ENCODE results near the gene TCF7L1. TPM values are rescaled to one million over a fixed set of nuclear protein-coding genes. Genes with fewer than 3 reads are reported as not detected.

The TCF7L1 gene
- total RNA-seq, 4 donors from 2014 or later = 0.29 to 4.0 (median 1.3) TPM

GRCh38 chr2:85157345-85157744 is 24.2 kb downstream of the TCF7L1 start:
- H3K27me3 ChIP-seq = no peaks in the 10 kb centered on the region
- no peak for DNase-seq
- H3K4me1 ChIP-seq = peaks cover 0 to 74% (median 12%) of the 10 kb centered on the region in 3 donors
- H3K27ac ChIP-seq = no peak overlapping the region
- intact Hi-C loops (cut with DNase I) = no loop called here
- TF ChIP-seq, protein P1, sequence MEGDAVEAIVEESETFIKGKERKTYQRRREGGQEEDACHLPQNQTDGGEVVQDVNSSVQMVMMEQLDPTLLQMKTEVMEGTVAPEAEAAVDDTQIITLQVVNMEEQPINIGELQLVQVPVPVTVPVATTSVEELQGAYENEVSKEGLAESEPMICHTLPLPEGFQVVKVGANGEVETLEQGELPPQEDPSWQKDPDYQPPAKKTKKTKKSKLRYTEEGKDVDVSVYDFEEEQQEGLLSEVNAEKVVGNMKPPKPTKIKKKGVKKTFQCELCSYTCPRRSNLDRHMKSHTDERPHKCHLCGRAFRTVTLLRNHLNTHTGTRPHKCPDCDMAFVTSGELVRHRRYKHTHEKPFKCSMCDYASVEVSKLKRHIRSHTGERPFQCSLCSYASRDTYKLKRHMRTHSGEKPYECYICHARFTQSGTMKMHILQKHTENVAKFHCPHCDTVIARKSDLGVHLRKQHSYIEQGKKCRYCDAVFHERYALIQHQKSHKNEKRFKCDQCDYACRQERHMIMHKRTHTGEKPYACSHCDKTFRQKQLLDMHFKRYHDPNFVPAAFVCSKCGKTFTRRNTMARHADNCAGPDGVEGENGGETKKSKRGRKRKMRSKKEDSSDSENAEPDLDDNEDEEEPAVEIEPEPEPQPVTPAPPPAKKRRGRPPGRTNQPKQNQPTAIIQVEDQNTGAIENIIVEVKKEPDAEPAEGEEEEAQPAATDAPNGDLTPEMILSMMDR (IDR thresholded peaks at IDR 0.05) = no peak
- TF ChIP-seq POLR2A (IDR thresholded peaks at IDR 0.05) = no peak
- H3K9me3 ChIP-seq = no peaks in the 10 kb centered on the region
- H3K36me3 ChIP-seq = no peaks in the 10 kb centered on the region
- no peak overlapping the region for H3K4me3 ChIP-seq
- 86 to 100% methylated on average over 1 of the region's 1 CpG for WGBS, 2 donors

DNA sequence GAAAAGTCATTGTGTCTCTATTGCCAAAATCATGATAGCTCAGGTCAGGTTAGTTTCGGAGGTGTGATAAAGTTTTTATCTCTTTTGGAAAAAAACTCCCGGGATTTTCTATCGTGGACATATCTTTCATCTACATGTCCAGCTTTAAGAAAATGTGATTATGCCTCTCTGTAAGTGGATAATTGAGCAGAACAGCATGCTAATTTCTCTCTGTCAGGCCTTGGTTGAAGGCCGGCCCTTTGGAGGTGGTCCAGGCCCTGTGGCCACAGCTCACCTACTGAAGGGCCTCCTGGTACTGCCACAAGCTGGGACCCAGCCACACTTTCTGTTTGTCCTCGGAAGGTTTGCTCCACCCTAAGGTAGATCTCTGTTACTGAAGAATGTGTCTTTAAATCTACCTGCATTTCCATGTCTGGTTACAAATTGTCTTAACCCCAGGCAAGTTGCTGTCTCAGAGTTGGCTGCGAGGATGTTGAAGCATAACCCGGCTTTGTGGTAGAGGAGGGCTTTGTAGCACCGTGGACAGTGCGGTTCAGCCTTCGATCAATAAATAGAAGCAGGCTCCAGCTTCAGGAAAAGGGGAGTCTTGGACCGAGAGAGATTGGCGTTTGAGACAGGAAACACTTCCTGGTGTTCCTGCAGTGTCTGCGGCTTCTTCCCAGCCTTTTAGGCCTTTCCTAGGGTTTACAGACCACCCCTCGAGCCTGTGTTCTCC is 25.5 kb downstream of the TCF7L1 start:
- no peaks in the 10 kb centered on the region for H3K36me3 ChIP-seq
- TF ChIP-seq, protein P1 (IDR thresholded peaks at IDR 0.05) = no peak
- TF ChIP-seq POLR2A (IDR thresholded peaks at IDR 0.05) = no peak
- intact Hi-C loops (cut with DNase I) = no loop called here
- no peak overlapping the region for H3K4me3 ChIP-seq
- H3K27me3 ChIP-seq = no peaks in the 10 kb centered on the region
- no peak overlapping the region for H3K27ac ChIP-seq
- WGBS, 2 donors = 49 to 74% methylated on average over 12 to 13 of the region's 14 CpGs
- peaks cover 0 to 85% (median 18%) of the 10 kb centered on the region in 3 donors for H3K4me1 ChIP-seq
- H3K9me3 ChIP-seq = no peaks in the 10 kb centered on the region
- DNase-seq = no peak

DNA sequence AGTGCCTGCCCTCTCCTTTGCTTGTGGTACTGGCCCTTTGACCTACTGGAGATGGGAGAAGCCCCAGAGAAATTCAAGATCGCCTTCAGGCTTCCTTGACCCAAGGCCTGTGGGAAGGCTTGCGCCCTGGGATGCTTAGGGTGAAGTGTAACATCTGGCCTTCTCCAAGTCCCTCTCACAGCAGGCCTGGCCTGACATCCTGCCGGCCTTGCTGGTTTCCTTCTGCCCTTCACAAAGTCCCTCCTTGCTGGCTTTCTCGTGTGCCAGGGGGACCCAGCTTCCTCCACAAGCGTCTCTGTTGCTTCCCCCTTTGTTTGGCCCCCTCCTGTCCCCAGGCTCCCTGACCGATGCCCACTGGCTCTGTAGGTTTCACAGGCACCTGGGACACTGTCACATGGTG is 26.4 kb downstream of the TCF7L1 start:
- WGBS, 2 donors = 63 to 74% methylated on average over 4 to 6 of the region's 6 CpGs
- H3K4me3 ChIP-seq = no peak overlapping the region
- no peak overlapping the region for H3K27ac ChIP-seq
- TF ChIP-seq, protein P1 (IDR thresholded peaks at IDR 0.05) = no peak
- no peak for TF ChIP-seq POLR2A (IDR thresholded peaks at IDR 0.05)
- peaks cover 0 to 83% (median 18%) of the 10 kb centered on the region in 3 donors for H3K4me1 ChIP-seq
- H3K27me3 ChIP-seq = no peaks in the 10 kb centered on the region
- intact Hi-C loops (cut with DNase I) = no loop called here
- H3K36me3 ChIP-seq = no peaks in the 10 kb centered on the region
- no peaks in the 10 kb centered on the region for H3K9me3 ChIP-seq
- DNase-seq = no peak

DNA sequence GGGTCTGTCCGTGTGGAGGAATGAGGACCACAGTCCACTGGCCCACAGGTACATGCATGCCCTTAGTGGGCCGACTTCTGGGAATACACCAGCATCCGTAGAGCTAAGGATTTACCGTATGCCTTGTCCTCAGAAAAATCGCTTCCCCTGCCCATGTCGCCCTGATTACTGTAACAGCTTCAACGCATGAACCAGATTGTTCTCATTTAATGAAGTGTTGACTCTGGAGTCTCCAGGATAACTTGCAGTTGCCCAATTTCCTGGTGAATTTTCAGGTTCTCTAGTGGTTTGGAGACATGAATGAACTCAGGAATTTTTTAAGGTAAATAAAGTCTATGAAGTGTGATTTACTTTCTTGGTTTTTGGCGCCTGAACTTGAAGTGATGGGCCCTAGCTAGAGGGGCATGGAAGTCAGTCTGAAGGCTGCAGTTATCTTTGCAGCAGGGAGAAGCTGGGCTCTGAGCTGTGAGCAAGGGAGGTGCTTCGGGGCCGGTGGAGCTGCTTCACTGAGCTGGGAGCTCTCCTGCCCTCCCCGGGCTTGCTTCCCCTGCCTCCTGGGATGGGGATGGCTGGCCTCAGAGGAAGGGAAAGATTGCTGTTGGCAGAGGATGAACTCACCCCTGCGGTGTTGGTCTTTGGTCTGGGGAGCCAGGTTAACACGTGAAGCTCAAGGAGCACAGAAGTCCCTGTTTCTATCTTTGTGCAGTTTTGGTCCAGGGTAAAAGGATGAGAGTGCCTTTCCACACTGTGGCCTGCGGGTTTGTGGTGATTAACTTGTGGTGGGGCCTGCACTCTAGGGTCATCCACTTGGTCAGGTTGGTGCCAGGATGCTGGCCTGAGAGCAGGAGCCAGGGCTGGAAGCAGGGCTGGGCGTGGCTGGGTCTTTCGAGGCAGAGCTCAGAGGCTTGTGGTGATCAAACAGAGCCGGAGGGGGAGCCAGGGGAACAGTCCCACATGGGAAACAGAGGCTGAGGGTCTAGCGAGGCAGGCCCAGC is 28.1 kb downstream of the TCF7L1 start:
- Histone ChIP-seq H3K36me3 (no peaks in the 10 kb centered on the region), H3K4me1 (peaks cover 0 to 81% (median 20%) of the 10 kb centered on the region in 3 donors), H3K27me3 (no peaks in the 10 kb centered on the region), H3K9me3 (no peaks in the 10 kb centered on the region), H3K27ac (no peak overlapping the region), H3K4me3 (no peak overlapping the region)
- no peak for DNase-seq
- TF ChIP-seq, protein P1 (IDR thresholded peaks at IDR 0.05) = no peak
- TF ChIP-seq POLR2A (IDR thresholded peaks at IDR 0.05) = no peak
- WGBS, 2 donors = 77 to 88% methylated on average over 14 to 17 of the region's 18 CpGs
- intact Hi-C loops (cut with DNase I) = no loop called here

All from esophagus squamous epithelium (tissue), 5 donors.